Calu3 (cell line): ENCODE measurements around the gene C14orf119. TPM values are rescaled to one million over a fixed set of nuclear protein-coding genes. Genes with fewer than 3 reads are reported as not detected.
A peak's percentile ranks its signal among the peaks of the same experiment; 100 is the strongest.

ENCODE experiments used
- Bru-seq: library from RNA; stranded (reverse); fragments of 400-500 nt; gene quantifications from one replicate; lab custom pipeline; 2021; lab: Mats Ljungman, UMichigan
- BruChase-seq, 2 experiments: library from RNA; stranded (reverse); fragments of 400-500 nt; gene quantifications; one replicate each; lab custom pipeline; 2021; lab: Mats Ljungman, UMichigan
- BruUV-seq: library from RNA; stranded (reverse); fragments of 400-500 nt; replicated peaks from 2 replicates; lab custom pipeline; 2021; lab: Mats Ljungman, UMichigan
- CTCF ChIA-PET: fragments of 300-600 bp; sonication (Branson Sonifier 250); formaldehyde crosslinking; loops from one replicate; lab custom pipeline; 2022; ENCODE audit warnings: antibody characterized with exemption; lab: Charles Lee
- DNase-seq: peaks from one replicate; pipeline ENCODE4 v3.0.0; 2022
- H3K27ac Mint-ChIP-seq: one replicate; pipeline ENCODE4 v1.8.0; 2022; ENCODE audit warnings: mixed read lengths; ENCODE audit not compliant: unreplicated experiment
- H3K27me3 Mint-ChIP-seq: one replicate; pipeline ENCODE4 v1.8.0; 2022; ENCODE audit warnings: mixed read lengths; ENCODE audit not compliant: unreplicated experiment
- H3K36me3 Mint-ChIP-seq: one replicate; pipeline ENCODE4 v1.8.0; 2022; ENCODE audit warnings: mild to moderate bottlenecking, moderate library complexity, mixed read lengths; ENCODE audit not compliant: insufficient read depth, unreplicated experiment
- H3K4me1 Mint-ChIP-seq: one replicate; pipeline ENCODE4 v1.8.0; 2022; ENCODE audit warnings: mild to moderate bottlenecking, low read depth, mixed read lengths; ENCODE audit not compliant: unreplicated experiment
- H3K4me3 Mint-ChIP-seq: one replicate; pipeline ENCODE4 v1.8.0; 2022; ENCODE audit warnings: mild to moderate bottlenecking, low read depth, moderate library complexity, mixed read lengths; ENCODE audit not compliant: unreplicated experiment
- H3K9me3 Mint-ChIP-seq: one replicate; pipeline ENCODE4 v1.8.0; 2022; ENCODE audit warnings: low read depth, mixed read lengths; ENCODE audit not compliant: unreplicated experiment
- CTCF ChIP-seq: fragments of 200-600 bp; IDR thresholded peaks from one replicate; pipeline ENCODE4 v1.8.0; 2022; ENCODE audit warnings: antibody characterized with exemption; ENCODE audit not compliant: unreplicated experiment
- intact Hi-C: fragments of 100-400 bp; cut with micrococcal nuclease; formaldehyde crosslinking; loops from one replicate; pipeline ENCODE4 v1.10.0; 2022; ENCODE audit not compliant: unreplicated experiment
- long read RNA-seq: library from polyadenylated mRNA; stranded (forward); transcript quantifications from one replicate; pipeline ENCODE4 v2.0.0, GENCODE V29; 2022
- total RNA-seq: library from RNA; stranded (reverse); gene quantifications from 2 replicates; pipeline ENCODE4 v1.2.3, GENCODE V29; 2022

C14orf119 gene, protein sequence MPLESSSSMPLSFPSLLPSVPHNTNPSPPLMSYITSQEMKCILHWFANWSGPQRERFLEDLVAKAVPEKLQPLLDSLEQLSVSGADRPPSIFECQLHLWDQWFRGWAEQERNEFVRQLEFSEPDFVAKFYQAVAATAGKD
- 47.0 and 47.3 TPM in 2 replicates for total RNA-seq
- percentile 73 among the genes with signal in this experiment for Bru-seq, nascent RNA
- percentile 75 among the genes with signal in this experiment for BruChase-seq, experiment 1, labeled RNA remaining after a 6-hour chase
- percentile 84 among the genes with signal in this experiment for BruChase-seq, experiment 2, labeled RNA remaining after a 2-hour chase
- long read RNA-seq, transcript C14orf119-201 (2 exons, 3,660 nt), result major isoform, 178 of 204 reads
- long read RNA-seq, transcript C14orf119-202 (2 exons, 725 nt), result minor isoform, 5 of 204 reads
- long read RNA-seq, partial matches to known transcripts, result 0 of 204 reads
- long read RNA-seq, other reads (novel, unspliced or antisense), result 21 of 204 reads

- TF ChIP-seq CTCF, result no peak
- H3K9me3 Mint-ChIP-seq, result no peaks in the 10 kb centered on the region
Observed at GRCh38 chr14:23095196-23096108, at the start of gene C14orf119. Gene C14orf119 (plus strand): TSS chr14:23095505. CDS start chr14:23097659, 2,154 bp downstream.

DNA sequence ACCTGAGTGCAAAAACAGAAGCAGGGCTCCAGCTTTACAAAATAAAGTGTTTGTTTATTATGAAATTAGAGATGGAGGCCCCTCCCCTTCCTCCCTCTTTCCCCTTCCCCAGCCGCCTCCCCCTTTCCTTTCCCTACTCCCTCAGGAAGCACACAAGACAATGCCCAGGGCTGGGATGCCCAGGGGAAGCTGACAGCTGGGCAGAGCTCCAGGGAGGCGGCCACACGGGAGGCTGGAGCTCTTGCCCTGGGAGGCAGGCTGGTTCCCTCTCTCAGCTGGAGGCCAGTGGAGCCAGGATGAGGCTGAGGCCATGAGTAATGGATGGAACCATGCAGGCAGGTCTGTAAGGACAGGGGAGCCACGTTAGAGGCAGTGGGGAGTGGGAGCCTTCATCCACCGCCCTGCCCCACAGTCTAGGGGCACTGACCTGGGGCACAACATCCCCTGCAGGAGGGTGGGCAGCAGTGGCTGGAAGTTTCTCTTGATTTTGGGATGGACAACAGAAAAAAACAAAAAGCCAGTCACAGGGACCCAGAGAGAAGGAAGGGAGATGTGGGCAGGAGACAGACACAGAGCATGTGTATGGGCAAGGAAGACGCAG, 48.2 kb upstream of the C14orf119 start:
- CTCF ChIA-PET, result no interaction called here
- Mint-ChIP-seq H3K36me3 (no peaks in the 10 kb centered on the region), H3K27ac (no peak overlapping the region), H3K9me3 (no peaks in the 10 kb centered on the region), H3K4me3 (no peak overlapping the region), H3K4me1 (no peaks in the 10 kb centered on the region), H3K27me3 (peaks cover 31% of the 10 kb centered on the region)
- BruUV-seq, result no TSS peak
- no peak for TF ChIP-seq CTCF
- intact Hi-C loops, result no loop called here
- DNase-seq, result no peak

More at GRCh38 chr14:23095196-23096108, at the start of gene C14orf119:
- H3K27ac Mint-ChIP-seq, result no peak within 1 kb of the TSS
- peak; percentile 98 for DNase-seq
- H3K4me3 Mint-ChIP-seq, result no peak within 1 kb of the TSS
- TSS peak; percentile 85 for BruUV-seq
- CTCF ChIA-PET, result interaction anchor here (0.6 to 3.0 kb wide), 11 partner anchors 13 to 349 kb away, joined by 3 to 25 read pairs (median 7); partner anchors contain the start of gene PABPN1
- no peaks in the 10 kb centered on the region for H3K27me3 Mint-ChIP-seq
- H3K36me3 Mint-ChIP-seq, result peaks cover 14% of the 10 kb centered on the region
- peaks cover 9% of the 10 kb centered on the region for H3K4me1 Mint-ChIP-seq
- intact Hi-C loops, result no loop called here

- BruUV-seq, result no TSS peak
- Mint-ChIP-seq H3K4me3 (no peak overlapping the region), H3K27me3 (peaks cover 22% of the 10 kb centered on the region), H3K9me3 (no peaks in the 10 kb centered on the region), H3K36me3 (no peaks in the 10 kb centered on the region), H3K4me1 (no peaks in the 10 kb centered on the region), H3K27ac (no peak overlapping the region)
- no peak for DNase-seq
- intact Hi-C loops, result no loop called here
- CTCF ChIA-PET, result no interaction called here
- no peak for TF ChIP-seq CTCF
Observed at GRCh38 chr14:23047751-23048693, 47.3 kb upstream of the C14orf119 start.
